Neuron (in vitro differentiated cells): ENCODE data around the gene CCDC91.
"Not testable (repeated sequence)": the region's sequence is repeated elsewhere in the genome, so short reads cannot be mapped to it uniquely, and the experiment has no call there.

ENCODE experiments used
- H2AFZ ChIP-seq: one replicate; pipeline ENCODE4 v1.6.1; 2013; ENCODE audit warnings: low read depth, mild to moderate bottlenecking, inconsistent platforms, low read length, moderate library complexity
- H3K27me3 ChIP-seq: one replicate; pipeline ENCODE4 v1.6.1; 2013; ENCODE audit warnings: low read length; ENCODE audit not compliant: insufficient read depth
- H3K36me3 ChIP-seq: one replicate; pipeline ENCODE4 v1.6.1; 2013; ENCODE audit warnings: low read length; ENCODE audit not compliant: insufficient read depth
- H3K4me1 ChIP-seq: one replicate; pipeline ENCODE4 v1.6.1; 2013; ENCODE audit warnings: low read length; ENCODE audit not compliant: insufficient read depth
- H3K4me3 ChIP-seq: 2 replicates; pipeline ENCODE4 v1.5.1; 2013; ENCODE audit warnings: mild to moderate bottlenecking, low read length, moderate library complexity
- H3K9me3 ChIP-seq: one replicate; pipeline ENCODE4 v1.6.1; 2013; ENCODE audit warnings: low read length

The CCDC91 gene

GRCh38 chr12:28290262-28290661 is 100.0 kb downstream of the CCDC91 start:
- Histone ChIP-seq H3K36me3 (no peaks in the 10 kb centered on the region), H3K27me3 (no peaks in the 10 kb centered on the region), H3K4me1 (no peaks in the 10 kb centered on the region), H3K4me3 (no peak overlapping the region), H3K9me3 (peaks cover 3% of the 10 kb centered on the region), H2AFZ (no peak overlapping the region)

- Histone ChIP-seq H3K4me3 (no peak overlapping the region), H3K4me1 (no peaks in the 10 kb centered on the region), H3K27me3 (no peaks in the 10 kb centered on the region), H3K9me3 (peaks cover 3% of the 10 kb centered on the region), H3K36me3 (no peaks in the 10 kb centered on the region), H2AFZ (no peak overlapping the region)
Observed at GRCh38 chr12:28292699-28293098, 102.4 kb downstream of the CCDC91 start.

GRCh38 chr12:28294300-28294699 is 104.0 kb downstream of the CCDC91 start:
- Histone ChIP-seq H3K9me3 (peaks cover 3% of the 10 kb centered on the region), H3K4me1 (no peaks in the 10 kb centered on the region), H2AFZ (no peak overlapping the region), H3K4me3 (no peak overlapping the region), H3K27me3 (no peaks in the 10 kb centered on the region), H3K36me3 (no peaks in the 10 kb centered on the region)

- H3K27me3 ChIP-seq = no peaks in the 10 kb centered on the region
- H3K4me3 ChIP-seq = no peak overlapping the region
- no peaks in the 10 kb centered on the region for H3K4me1 ChIP-seq
- H2AFZ ChIP-seq = no peak overlapping the region
- H3K36me3 ChIP-seq = no peaks in the 10 kb centered on the region
- H3K9me3 ChIP-seq = peaks cover 1% of the 10 kb centered on the region
Observed at GRCh38 chr12:28296287-28296686, 106.0 kb downstream of the CCDC91 start.

- H3K4me3 ChIP-seq = no peak overlapping the region
- H3K9me3 ChIP-seq = no peaks in the 10 kb centered on the region
- peaks cover 1% of the 10 kb centered on the region for H3K36me3 ChIP-seq
- no peaks in the 10 kb centered on the region for H3K4me1 ChIP-seq
- H3K27me3 ChIP-seq = no peaks in the 10 kb centered on the region
- H2AFZ ChIP-seq = no peak overlapping the region
Observed at GRCh38 chr12:28303192-28303591, 112.9 kb downstream of the CCDC91 start.

GRCh38 chr12:28306535-28306934 is 116.3 kb downstream of the CCDC91 start:
- Histone ChIP-seq H2AFZ (no peak overlapping the region), H3K4me3 (no peak overlapping the region), H3K27me3 (no peaks in the 10 kb centered on the region), H3K36me3 (peaks cover 1% of the 10 kb centered on the region), H3K4me1 (no peaks in the 10 kb centered on the region), H3K9me3 (no peaks in the 10 kb centered on the region)

- Histone ChIP-seq H2AFZ (no peak overlapping the region), H3K4me1 (peaks cover 7% of the 10 kb centered on the region), H3K27me3 (no peaks in the 10 kb centered on the region), H3K36me3 (peaks cover 1% of the 10 kb centered on the region), H3K9me3 (no peaks in the 10 kb centered on the region), H3K4me3 (no peak overlapping the region)
Observed at GRCh38 chr12:28308891-28309290, 118.6 kb downstream of the CCDC91 start.

GRCh38 chr12:28313631-28314030 is 123.4 kb downstream of the CCDC91 start:
- Histone ChIP-seq H2AFZ (no peak overlapping the region), H3K4me3 (no peak overlapping the region), H3K27me3 (no peaks in the 10 kb centered on the region), H3K9me3 (peaks cover 2% of the 10 kb centered on the region), H3K4me1 (peaks cover 9% of the 10 kb centered on the region), H3K36me3 (no peaks in the 10 kb centered on the region)

GRCh38 chr12:28316049-28316448 is 125.8 kb downstream of the CCDC91 start:
- Histone ChIP-seq H3K27me3 (no peaks in the 10 kb centered on the region), H3K4me3 (no peak overlapping the region), H2AFZ (no peak overlapping the region), H3K9me3 (peaks cover 2% of the 10 kb centered on the region), H3K4me1 (peaks cover 9% of the 10 kb centered on the region), H3K36me3 (no peaks in the 10 kb centered on the region)

- no peak overlapping the region for H3K4me3 ChIP-seq
- H3K36me3 ChIP-seq = no peaks in the 10 kb centered on the region
- peaks cover 2% of the 10 kb centered on the region for H3K9me3 ChIP-seq
- no peaks in the 10 kb centered on the region for H3K27me3 ChIP-seq
- no peak overlapping the region for H2AFZ ChIP-seq
- H3K4me1 ChIP-seq = peaks cover 8% of the 10 kb centered on the region
Observed at GRCh38 chr12:28318273-28318672, 128.0 kb downstream of the CCDC91 start.

GRCh38 chr12:28320353-28320752 is 130.1 kb downstream of the CCDC91 start:
- Histone ChIP-seq H2AFZ (no peak overlapping the region), H3K4me3 (no peak overlapping the region), H3K27me3 (no peaks in the 10 kb centered on the region), H3K9me3 (peaks cover 2% of the 10 kb centered on the region), H3K36me3 (no peaks in the 10 kb centered on the region), H3K4me1 (no peaks in the 10 kb centered on the region)

GRCh38 chr12:28327722-28328121 is 137.5 kb downstream of the CCDC91 start:
- H3K4me3 ChIP-seq = no peak overlapping the region
- no peak overlapping the region for H2AFZ ChIP-seq
- H3K27me3 ChIP-seq = no peaks in the 10 kb centered on the region
- H3K4me1 ChIP-seq = no peaks in the 10 kb centered on the region
- H3K36me3 ChIP-seq = no peaks in the 10 kb centered on the region
- H3K9me3 ChIP-seq = no peaks in the 10 kb centered on the region

GRCh38 chr12:28328967-28329366 is 138.7 kb downstream of the CCDC91 start:
- no peaks in the 10 kb centered on the region for H3K4me1 ChIP-seq
- no peak overlapping the region for H2AFZ ChIP-seq
- no peaks in the 10 kb centered on the region for H3K27me3 ChIP-seq
- H3K36me3 ChIP-seq = no peaks in the 10 kb centered on the region
- no peak overlapping the region for H3K4me3 ChIP-seq
- H3K9me3 ChIP-seq = no peaks in the 10 kb centered on the region

GRCh38 chr12:28329727-28330126 is 139.5 kb downstream of the CCDC91 start:
- H3K9me3 ChIP-seq, H3K36me3 ChIP-seq, H3K4me3 ChIP-seq, H2AFZ ChIP-seq, H3K27me3 ChIP-seq, H3K4me1 ChIP-seq: not testable (repeated sequence)
